Endothelial cell of umbilical vein (primary cell): ENCODE results near the gene PLPPR3. TPM values are rescaled to one million over a fixed set of nuclear protein-coding genes. Genes with fewer than 3 reads are reported as not detected.

Source experiments
- BruUV-seq: library from RNA; stranded (reverse); fragments of 400-500 nt; replicated peaks from 2 replicates; lab custom pipeline; 2021; lab: Mats Ljungman, UMichigan
- CTCF ChIA-PET: fragments of 300-600, 350-600 bp; sonication (Branson Sonifier 250); formaldehyde crosslinking; loops from one replicate; lab custom pipeline; 2021; ENCODE audit warnings: antibody characterized with exemption, inconsistent platforms; lab: Charles Lee
- POLR2A ChIA-PET: fragments of 300-600, 350-600 bp; sonication (Branson Sonifier 250); formaldehyde crosslinking; loops from one replicate; lab custom pipeline; 2021; ENCODE audit warnings: antibody characterized with exemption, inconsistent platforms; lab: Charles Lee
- DNase-seq: peaks from one replicate; pipeline ENCODE4 v3.0.0-alpha.2; 2011; ENCODE audit warnings: low read depth, low spot score
- FAIRE-seq: peaks from 2 replicates; lab custom pipeline; 2011; peaks lifted over from hg19 to GRCh38; lab: Jason Lieb, UNC
- H2AFZ ChIP-seq: 2 replicates; pipeline ENCODE4 v1.6.0; 2012; ENCODE audit warnings: low read depth, low read length, control low read depth, inconsistent platforms
- H3K27ac ChIP-seq: 2 replicates; pipeline ENCODE4 v1.5.1; 2011; ENCODE audit warnings: low read depth, mild to moderate bottlenecking, control low read depth, low read length, moderate library complexity; ENCODE audit not compliant: insufficient read depth
- H3K27me3 ChIP-seq, 2 experiments: 2 replicates each; pipeline versions ENCODE4 v1.6.0 to v1.6.1; 2011; ENCODE audit warnings: low read length in 2 of 2, mixed read lengths in 1 of 2; ENCODE audit not compliant: control insufficient read depth in 2 of 2, insufficient read depth in 2 of 2
- H3K36me3 ChIP-seq, 2 experiments: 2 replicates in 1 of 2; 3 replicates in 1 of 2; pipeline ENCODE4 v1.5.1; 2011; ENCODE audit warnings: low read length in 2 of 2, mild to moderate bottlenecking in 1 of 2, moderate library complexity in 1 of 2; ENCODE audit not compliant: control insufficient read depth in 2 of 2, insufficient read depth in 2 of 2; ENCODE audit errors: extremely low read depth in 1 of 2
- H3K4me1 ChIP-seq: 3 replicates; pipeline ENCODE4 v1.5.1; 2011; ENCODE audit warnings: mild to moderate bottlenecking, low read length; ENCODE audit not compliant: control insufficient read depth, insufficient read depth; ENCODE audit errors: extremely low read depth
- H3K4me2 ChIP-seq: 2 replicates; pipeline ENCODE4 v1.6.1; 2011; ENCODE audit warnings: low read length, control low read depth, mixed read lengths; ENCODE audit not compliant: insufficient read depth
- H3K4me3 ChIP-seq, 3 experiments: fragments of 200-600 bp in 1 of 3; sonication (generic), shearing (Covaris generic) in 1 of 3; replicated peaks in 1 of 3; 2 replicates each; pipeline ENCODE4 v1.5.1; 2011 to 2016; ENCODE audit warnings: control low read depth in 3 of 3, low read length in 3 of 3, mild to moderate bottlenecking in 2 of 3, inconsistent platforms in 1 of 3, low read depth in 1 of 3, moderate library complexity in 1 of 3; ENCODE audit not compliant: insufficient read depth in 1 of 3
- H3K79me2 ChIP-seq: 2 replicates; pipeline ENCODE4 v1.6.0; 2012; ENCODE audit warnings: low read length, inconsistent platforms; ENCODE audit not compliant: control insufficient read depth, insufficient read depth
- H3K9ac ChIP-seq: replicated peaks from 2 replicates; pipeline ENCODE3; 2011; ENCODE audit warnings: low read length, control low read depth; ENCODE audit not compliant: insufficient read depth; ENCODE audit errors: extremely low read depth
- H3K9me1 ChIP-seq: replicated peaks from 3 replicates; pipeline ENCODE4 v1.6.0; 2011; ENCODE audit warnings: mild to moderate bottlenecking, low read length; ENCODE audit not compliant: control insufficient read depth, insufficient read depth; ENCODE audit errors: extremely low read depth
- H3K9me3 ChIP-seq: replicated peaks from 2 replicates; pipeline ENCODE4 v1.5.1; 2012; ENCODE audit warnings: low read length, inconsistent platforms; ENCODE audit not compliant: control insufficient read depth, insufficient read depth
- H4K20me1 ChIP-seq: replicated peaks from 2 replicates; pipeline ENCODE3; 2011; ENCODE audit warnings: mild to moderate bottlenecking, low read length; ENCODE audit not compliant: control insufficient read depth, insufficient read depth; ENCODE audit errors: extremely low read depth
- EZH2 ChIP-seq: IDR thresholded peaks from 2 replicates; pipeline ENCODE4 v1.6.1; 2012; ENCODE audit warnings: borderline replicate concordance, low read depth, mild to moderate bottlenecking, moderate library complexity, low read length, inconsistent platforms; ENCODE audit not compliant: severe bottlenecking
- FOS ChIP-seq: IDR thresholded peaks from 2 replicates; pipeline ENCODE4 v1.6.1; 2011; ENCODE audit warnings: mild to moderate bottlenecking, low read length, moderate library complexity, borderline replicate concordance; ENCODE audit not compliant: insufficient read depth
- GATA2 ChIP-seq: IDR thresholded peaks from 2 replicates; pipeline ENCODE4 v1.7.0; 2011; ENCODE audit warnings: low read depth, mild to moderate bottlenecking, moderate library complexity, mixed read lengths, low read length; ENCODE audit not compliant: insufficient read length, insufficient read depth
- JUN ChIP-seq: IDR thresholded peaks from 2 replicates; pipeline ENCODE4 v1.6.1; 2011; ENCODE audit warnings: borderline replicate concordance, low read depth; ENCODE audit not compliant: insufficient read length, insufficient read depth
- MYC ChIP-seq: IDR thresholded peaks from one replicate; pipeline ENCODE4 v1.6.1; 2011; ENCODE audit warnings: mild to moderate bottlenecking, low read depth, low read length
- POLR2A ChIP-seq: IDR thresholded peaks from 2 replicates; pipeline ENCODE4 v1.6.1; 2012; ENCODE audit warnings: low read depth, mild to moderate bottlenecking, control low read depth, low read length
- POLR2AphosphoS5 ChIP-seq: IDR thresholded peaks from 2 replicates; pipeline ENCODE4 v1.6.1; 2012; ENCODE audit warnings: low read depth, mild to moderate bottlenecking, control low read depth, low read length, moderate library complexity; ENCODE audit not compliant: insufficient read depth
- dilution Hi-C: fragments of 300-500 bp; cut with MboI; formaldehyde crosslinking; loops from one replicate; pipeline ENCODE4 v1.15.0; 2019; ENCODE audit warnings: low sequenced_read_pairs; ENCODE audit not compliant: extremely low pct_ligation_motif_present
- intact Hi-C: fragments of 100-400 bp; cut with micrococcal nuclease; formaldehyde crosslinking; loops from one replicate; pipeline ENCODE4 v1.10.0; 2022
- polyA plus RNA-seq, 4 experiments: library from polyadenylated mRNA; depleted of rRNA in 3 of 4; stranded (reverse) in 3 of 4; unstranded in 1 of 4; fragments of >200 nt; gene quantifications; 2 replicates each; pipeline versions ENCODE4 v1.2.1 to v1.2.3, GENCODE V29; 2011 to 2012; ENCODE audit warnings: missing spikeins in 1 of 4
- total RNA-seq: library from RNA; stranded (reverse); gene quantifications from 2 replicates; pipeline ENCODE4 v1.2.3, GENCODE V29; 2021
- TF ChIP-seq, protein P1 (sequence below): IDR thresholded peaks from 2 replicates; pipeline ENCODE4 v1.6.1; 2011; ENCODE audit not compliant: insufficient read depth, insufficient read length
- TF ChIP-seq, protein P2 (sequence below), 2 donors: IDR thresholded peaks; 1 replicate in 1 of 2; 2 replicates in 1 of 2; pipeline ENCODE4 v1.5.1; 2011; ENCODE audit warnings: low read length in 2 of 2, mild to moderate bottlenecking in 2 of 2, moderate library complexity in 2 of 2, control low read depth in 1 of 2, inconsistent platforms in 1 of 2, low read depth in 1 of 2; ENCODE audit not compliant: insufficient read depth in 1 of 2; ENCODE audit errors: extremely low read depth in 1 of 2

The PLPPR3 gene
- total and polyA plus RNA-seq, 2 donors (not counting 3 experiments of a cell fraction or from before 2014, with no cell fraction given): 1.1 to 1.2 TPM

DNA sequence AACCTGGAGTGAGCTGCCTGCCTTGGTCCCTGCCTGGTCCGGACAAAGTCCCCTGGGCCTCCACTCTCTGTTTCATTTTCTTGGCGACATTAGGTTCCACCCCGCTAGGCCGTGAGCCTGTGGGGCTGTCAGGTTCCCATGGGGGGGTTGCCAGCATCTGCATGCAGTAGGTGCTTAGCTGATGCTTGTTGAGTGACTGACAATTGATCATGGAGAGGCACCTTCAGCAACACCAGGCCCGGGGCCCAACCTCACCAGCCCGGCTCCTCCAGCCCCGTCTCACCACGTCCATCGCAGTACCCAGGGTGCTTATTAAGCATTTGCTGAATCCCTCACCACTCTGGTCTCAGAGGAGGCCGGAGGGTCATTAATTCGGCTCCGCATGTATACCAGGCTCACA, 57.5 kb downstream of the PLPPR3 start:
- Histone ChIP-seq H3K4me1 (no peaks in the 10 kb centered on the region), H3K79me2 (no peaks in the 10 kb centered on the region), H3K4me2 (no peak overlapping the region), H2AFZ (no peak overlapping the region), H3K9me3 (no peaks in the 10 kb centered on the region), H3K9ac (no peak overlapping the region), H3K36me3 (no peaks in the 10 kb centered on the region), H4K20me1 (no peaks in the 10 kb centered on the region), H3K27me3 (no peaks in the 10 kb centered on the region), H3K9me1 (no peaks in the 10 kb centered on the region), H3K27ac (no peak overlapping the region), H3K4me3 (no peak overlapping the region)
- no peak for DNase-seq
- CTCF ChIA-PET: no interaction called here
- dilution Hi-C loops (no loop called here), intact Hi-C loops (no loop called here)
- no TSS peak for BruUV-seq
- TF ChIP-seq, protein P1, sequence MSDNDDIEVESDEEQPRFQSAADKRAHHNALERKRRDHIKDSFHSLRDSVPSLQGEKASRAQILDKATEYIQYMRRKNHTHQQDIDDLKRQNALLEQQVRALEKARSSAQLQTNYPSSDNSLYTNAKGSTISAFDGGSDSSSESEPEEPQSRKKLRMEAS: no peak
- no peak for TF ChIP-seq EZH2
- no peak for TF ChIP-seq POLR2A
- no peak for TF ChIP-seq FOS
- no peak for TF ChIP-seq GATA2
- no peak for TF ChIP-seq MYC
- TF ChIP-seq, protein P2, sequence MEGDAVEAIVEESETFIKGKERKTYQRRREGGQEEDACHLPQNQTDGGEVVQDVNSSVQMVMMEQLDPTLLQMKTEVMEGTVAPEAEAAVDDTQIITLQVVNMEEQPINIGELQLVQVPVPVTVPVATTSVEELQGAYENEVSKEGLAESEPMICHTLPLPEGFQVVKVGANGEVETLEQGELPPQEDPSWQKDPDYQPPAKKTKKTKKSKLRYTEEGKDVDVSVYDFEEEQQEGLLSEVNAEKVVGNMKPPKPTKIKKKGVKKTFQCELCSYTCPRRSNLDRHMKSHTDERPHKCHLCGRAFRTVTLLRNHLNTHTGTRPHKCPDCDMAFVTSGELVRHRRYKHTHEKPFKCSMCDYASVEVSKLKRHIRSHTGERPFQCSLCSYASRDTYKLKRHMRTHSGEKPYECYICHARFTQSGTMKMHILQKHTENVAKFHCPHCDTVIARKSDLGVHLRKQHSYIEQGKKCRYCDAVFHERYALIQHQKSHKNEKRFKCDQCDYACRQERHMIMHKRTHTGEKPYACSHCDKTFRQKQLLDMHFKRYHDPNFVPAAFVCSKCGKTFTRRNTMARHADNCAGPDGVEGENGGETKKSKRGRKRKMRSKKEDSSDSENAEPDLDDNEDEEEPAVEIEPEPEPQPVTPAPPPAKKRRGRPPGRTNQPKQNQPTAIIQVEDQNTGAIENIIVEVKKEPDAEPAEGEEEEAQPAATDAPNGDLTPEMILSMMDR (IDR thresholded peaks at IDR 0.05; ENCODE audit: extremely low read depth in 1 of 2, insufficient read depth in 1 of 2, low read depth in 1 of 2, low read length in 2 of 2): no peak
- no peak for TF ChIP-seq JUN
- no peak for TF ChIP-seq POLR2AphosphoS5
- POLR2A ChIA-PET: no interaction called here
- FAIRE-seq: no peak
